Panc1 (cell line): ENCODE measurements around the gene CELA3A.
"Not testable (repeated sequence)": the region's sequence is repeated elsewhere in the genome, so short reads cannot be mapped to it uniquely, and the experiment has no call there.

Source experiments
- POLR2AphosphoS5 ChIP-seq: IDR thresholded peaks from 2 replicates; pipeline ENCODE4 v1.6.1; 2012; ENCODE audit warnings: mild to moderate bottlenecking, low read depth, low read length, moderate library complexity
- SIN3A ChIP-seq: IDR thresholded peaks from 2 replicates; pipeline ENCODE4 v1.6.1; 2012; ENCODE audit warnings: low read depth, mild to moderate bottlenecking, low read length, moderate library complexity, borderline replicate concordance; ENCODE audit not compliant: insufficient read depth
- TCF7L2 ChIP-seq: IDR thresholded peaks from 2 replicates; pipeline ENCODE4 v1.6.1; 2011; ENCODE audit warnings: mild to moderate bottlenecking, low read depth, low read length, inconsistent platforms
- TF ChIP-seq, protein P1 (sequence below): fragments of 450-650 bp; IDR thresholded peaks from 2 replicates; pipeline ENCODE4 v1.5.1; 2017; ENCODE audit warnings: mild to moderate bottlenecking
- TF ChIP-seq, protein P2 (sequence below), 2 experiments: IDR thresholded peaks; 2 replicates each; pipeline ENCODE4 v1.6.1; 2011 to 2012; ENCODE audit warnings: low read depth in 2 of 2, control low read depth in 1 of 2, low read length in 1 of 2, mild to moderate bottlenecking in 1 of 2, moderate library complexity in 1 of 2; ENCODE audit not compliant: insufficient read depth in 1 of 2

DNA sequence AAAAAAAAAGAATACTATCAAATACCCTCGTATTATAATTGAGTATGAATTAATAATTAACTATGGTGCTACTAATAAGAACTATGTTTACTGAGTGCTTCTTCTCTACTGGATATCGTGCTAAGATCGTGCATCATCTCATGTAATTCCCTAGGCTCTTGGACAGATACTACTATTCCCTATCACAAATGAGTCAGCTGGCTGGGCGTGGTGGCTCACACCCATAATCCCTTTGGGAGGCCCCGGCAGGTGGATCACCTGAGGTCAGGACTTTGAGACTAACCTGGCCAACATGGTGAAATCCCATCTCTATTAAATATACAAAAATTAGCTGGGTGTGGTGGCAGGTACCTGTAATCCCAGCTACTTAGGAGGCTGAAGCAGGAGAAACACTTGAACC, 15.6 kb upstream of the CELA3A start:
- TF ChIP-seq SIN3A, POLR2AphosphoS5, TCF7L2: not testable (repeated sequence)
- TF ChIP-seq, protein P1, sequence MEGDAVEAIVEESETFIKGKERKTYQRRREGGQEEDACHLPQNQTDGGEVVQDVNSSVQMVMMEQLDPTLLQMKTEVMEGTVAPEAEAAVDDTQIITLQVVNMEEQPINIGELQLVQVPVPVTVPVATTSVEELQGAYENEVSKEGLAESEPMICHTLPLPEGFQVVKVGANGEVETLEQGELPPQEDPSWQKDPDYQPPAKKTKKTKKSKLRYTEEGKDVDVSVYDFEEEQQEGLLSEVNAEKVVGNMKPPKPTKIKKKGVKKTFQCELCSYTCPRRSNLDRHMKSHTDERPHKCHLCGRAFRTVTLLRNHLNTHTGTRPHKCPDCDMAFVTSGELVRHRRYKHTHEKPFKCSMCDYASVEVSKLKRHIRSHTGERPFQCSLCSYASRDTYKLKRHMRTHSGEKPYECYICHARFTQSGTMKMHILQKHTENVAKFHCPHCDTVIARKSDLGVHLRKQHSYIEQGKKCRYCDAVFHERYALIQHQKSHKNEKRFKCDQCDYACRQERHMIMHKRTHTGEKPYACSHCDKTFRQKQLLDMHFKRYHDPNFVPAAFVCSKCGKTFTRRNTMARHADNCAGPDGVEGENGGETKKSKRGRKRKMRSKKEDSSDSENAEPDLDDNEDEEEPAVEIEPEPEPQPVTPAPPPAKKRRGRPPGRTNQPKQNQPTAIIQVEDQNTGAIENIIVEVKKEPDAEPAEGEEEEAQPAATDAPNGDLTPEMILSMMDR, result not testable (repeated sequence)
- TF ChIP-seq, protein P2, sequence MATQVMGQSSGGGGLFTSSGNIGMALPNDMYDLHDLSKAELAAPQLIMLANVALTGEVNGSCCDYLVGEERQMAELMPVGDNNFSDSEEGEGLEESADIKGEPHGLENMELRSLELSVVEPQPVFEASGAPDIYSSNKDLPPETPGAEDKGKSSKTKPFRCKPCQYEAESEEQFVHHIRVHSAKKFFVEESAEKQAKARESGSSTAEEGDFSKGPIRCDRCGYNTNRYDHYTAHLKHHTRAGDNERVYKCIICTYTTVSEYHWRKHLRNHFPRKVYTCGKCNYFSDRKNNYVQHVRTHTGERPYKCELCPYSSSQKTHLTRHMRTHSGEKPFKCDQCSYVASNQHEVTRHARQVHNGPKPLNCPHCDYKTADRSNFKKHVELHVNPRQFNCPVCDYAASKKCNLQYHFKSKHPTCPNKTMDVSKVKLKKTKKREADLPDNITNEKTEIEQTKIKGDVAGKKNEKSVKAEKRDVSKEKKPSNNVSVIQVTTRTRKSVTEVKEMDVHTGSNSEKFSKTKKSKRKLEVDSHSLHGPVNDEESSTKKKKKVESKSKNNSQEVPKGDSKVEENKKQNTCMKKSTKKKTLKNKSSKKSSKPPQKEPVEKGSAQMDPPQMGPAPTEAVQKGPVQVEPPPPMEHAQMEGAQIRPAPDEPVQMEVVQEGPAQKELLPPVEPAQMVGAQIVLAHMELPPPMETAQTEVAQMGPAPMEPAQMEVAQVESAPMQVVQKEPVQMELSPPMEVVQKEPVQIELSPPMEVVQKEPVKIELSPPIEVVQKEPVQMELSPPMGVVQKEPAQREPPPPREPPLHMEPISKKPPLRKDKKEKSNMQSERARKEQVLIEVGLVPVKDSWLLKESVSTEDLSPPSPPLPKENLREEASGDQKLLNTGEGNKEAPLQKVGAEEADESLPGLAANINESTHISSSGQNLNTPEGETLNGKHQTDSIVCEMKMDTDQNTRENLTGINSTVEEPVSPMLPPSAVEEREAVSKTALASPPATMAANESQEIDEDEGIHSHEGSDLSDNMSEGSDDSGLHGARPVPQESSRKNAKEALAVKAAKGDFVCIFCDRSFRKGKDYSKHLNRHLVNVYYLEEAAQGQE (IDR thresholded peaks at IDR 0.05; ENCODE audit: insufficient read depth in 1 of 2, low read depth in 2 of 2, low read length in 1 of 2), result not testable (repeated sequence)
